Glomerular visceral epithelial cell (primary cell): ENCODE data around the gene PRLR.
"Not testable (repeated sequence)": the region's sequence is repeated elsewhere in the genome, so short reads cannot be mapped to it uniquely, and the experiment has no call there.

Experiments
- DNase-seq: peaks from one replicate; pipeline ENCODE4 v3.0.0-alpha.2; 2016; ENCODE audit errors: extremely low spot score

The PRLR gene

DNA sequence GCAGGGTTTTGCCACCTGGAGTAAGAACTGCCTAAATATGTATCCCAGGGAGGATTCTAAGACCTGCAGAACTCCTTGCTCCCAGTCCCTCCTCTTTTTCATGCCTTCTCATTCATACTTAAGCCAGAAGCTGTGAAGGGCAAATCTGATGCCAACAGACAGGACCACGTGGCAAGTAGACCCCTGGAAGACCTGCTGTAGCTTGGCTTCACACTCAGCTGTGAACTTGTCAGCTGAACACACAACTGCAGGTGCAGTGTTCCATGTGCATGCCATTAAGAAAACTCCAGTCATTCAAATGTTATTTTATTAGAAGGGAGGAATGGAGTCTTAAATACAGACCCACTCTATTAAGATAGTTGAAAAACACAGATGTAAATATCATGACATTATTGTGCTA lies 103.3 kb downstream of the PRLR start:
- no peak for DNase-seq

GRCh38 chr5:35125746-35126145 lies 104.5 kb downstream of the PRLR start:
- DNase-seq = no peak

- no peak for DNase-seq
Measured at GRCh38 chr5:35124932-35125331, 105.4 kb downstream of the PRLR start.

GRCh38 chr5:35122819-35123218 lies 107.5 kb downstream of the PRLR start:
- no peak for DNase-seq

DNA sequence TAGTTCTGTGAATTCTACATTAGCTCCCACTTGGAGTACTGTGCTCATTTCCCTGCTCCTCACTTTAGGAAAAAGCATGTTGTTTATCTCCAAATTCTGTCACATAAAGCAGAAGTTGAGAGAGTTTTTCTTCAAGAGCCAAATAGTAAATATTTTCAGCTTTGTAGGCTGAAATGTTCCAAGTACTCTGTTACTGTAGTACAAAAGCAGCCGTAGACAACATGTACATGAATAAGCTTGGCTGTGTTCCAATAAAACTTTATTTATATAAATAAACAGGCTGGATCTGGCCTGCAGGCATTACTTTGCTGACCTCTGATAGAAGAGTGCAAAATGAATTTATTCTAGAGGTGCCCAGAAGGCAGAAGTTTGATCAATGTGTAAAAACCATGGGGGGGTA lies 109.6 kb downstream of the PRLR start:
- no peak for DNase-seq

GRCh38 chr5:35117967-35118366 lies 112.3 kb downstream of the PRLR start:
- peak; percentile 44 for DNase-seq

GRCh38 chr5:35115920-35116319 lies 114.4 kb downstream of the PRLR start:
- DNase-seq = no peak

GRCh38 chr5:35114698-35115097 lies 115.6 kb downstream of the PRLR start:
- no peak for DNase-seq

DNA sequence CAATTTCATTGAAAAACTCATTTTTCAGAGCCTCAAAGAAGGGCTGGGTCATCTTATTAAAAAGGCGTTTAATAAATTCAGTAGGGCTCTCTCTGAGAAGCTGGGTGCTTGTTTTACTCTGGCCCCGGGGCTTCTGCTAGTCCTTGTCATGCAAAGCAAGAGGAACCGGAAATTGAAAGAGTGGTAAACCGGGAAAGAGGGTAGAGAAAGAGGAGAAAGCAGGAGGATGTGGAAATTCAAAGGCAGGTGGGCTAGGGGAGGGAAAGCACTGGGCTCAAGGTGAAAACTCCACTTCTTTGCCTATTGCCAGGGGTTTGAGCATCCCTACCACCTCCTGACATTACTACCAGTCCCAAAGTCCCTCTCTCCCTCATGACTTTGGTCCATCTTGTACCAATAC lies 118.0 kb downstream of the PRLR start:
- no peak for DNase-seq

DNA sequence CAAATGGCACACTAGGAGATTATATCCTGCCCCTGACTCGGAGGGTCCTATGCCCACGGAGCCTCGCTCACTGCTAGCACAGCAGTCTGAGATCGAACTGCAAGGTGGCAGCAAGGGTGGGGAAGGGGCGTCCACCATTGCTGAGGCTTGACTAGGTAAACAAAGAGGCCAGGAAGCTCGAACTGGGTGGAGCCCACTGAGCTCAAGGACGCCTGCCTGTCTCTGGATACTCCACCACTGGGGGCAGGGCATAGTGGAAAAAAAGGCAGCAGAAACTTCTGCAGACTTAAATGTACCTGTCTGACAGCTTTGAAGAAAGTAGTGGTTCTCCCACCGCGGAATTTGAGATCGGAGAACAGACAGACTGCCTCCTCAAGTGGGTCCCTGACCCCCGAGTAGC lies 125.7 kb downstream of the PRLR start:
- not testable (repeated sequence) for DNase-seq

GRCh38 chr5:35103637-35104299 lies 126.5 kb downstream of the PRLR start:
- no peak for DNase-seq

DNA sequence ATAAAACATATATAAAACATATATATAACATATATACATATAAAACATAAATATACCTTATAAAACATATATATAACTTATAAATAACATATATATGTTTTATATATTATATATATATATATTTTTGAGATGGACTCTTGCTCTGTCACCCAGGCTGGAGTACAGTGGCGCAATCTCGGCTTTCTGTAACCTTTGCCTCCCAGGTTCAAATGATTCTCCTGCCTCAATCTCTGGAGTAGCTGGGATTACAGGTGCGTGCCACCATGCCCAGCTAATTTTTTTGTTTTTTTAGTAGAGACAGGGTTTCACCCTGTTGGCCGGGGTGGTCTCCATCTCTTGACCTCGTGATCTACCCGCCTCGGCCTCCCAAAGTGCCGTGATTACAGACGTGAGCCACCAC lies 128.6 kb downstream of the PRLR start:
- DNase-seq = not testable (repeated sequence)

GRCh38 chr5:35101016-35101415 lies 129.3 kb downstream of the PRLR start:
- DNase-seq = no peak

DNA sequence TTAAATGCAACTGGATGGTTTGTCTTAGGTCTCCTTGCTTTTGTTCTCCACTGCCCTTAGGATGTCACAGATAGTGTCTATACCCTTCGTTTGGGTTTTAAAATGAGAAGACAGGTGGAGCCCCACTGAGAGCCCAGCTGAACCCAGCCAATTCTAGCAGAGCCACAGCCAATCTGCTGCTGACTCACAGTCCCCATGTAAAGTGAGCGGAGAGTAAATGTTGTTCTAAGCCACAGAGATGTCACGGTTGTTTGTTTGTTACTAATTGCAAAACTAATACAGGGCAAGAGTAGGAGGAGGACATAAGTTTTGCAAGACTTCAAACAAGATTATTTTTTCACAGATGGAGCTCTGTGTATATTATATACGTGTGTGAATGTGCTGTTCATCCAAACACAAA lies 132.1 kb downstream of the PRLR start:
- DNase-seq = no peak

DNA sequence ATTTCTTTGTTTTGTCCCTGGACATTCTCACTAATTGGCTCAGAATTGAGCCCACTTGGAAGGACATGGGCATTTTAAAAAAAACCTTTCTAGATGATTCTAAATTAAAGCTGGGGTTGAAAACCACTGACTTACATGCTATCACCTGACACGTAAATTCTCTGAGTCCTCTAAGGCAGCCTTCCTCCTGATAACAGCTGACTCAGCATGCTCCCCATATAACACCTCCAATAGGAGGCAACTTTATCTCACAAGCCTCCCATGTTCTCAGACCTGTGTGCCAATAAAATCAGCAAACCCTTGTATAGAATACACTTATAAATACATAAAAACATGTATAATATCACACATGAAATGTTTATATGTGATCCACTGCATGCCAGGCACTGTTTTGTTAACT lies 133.4 kb downstream of the PRLR start:
- no peak for DNase-seq

- no peak for DNase-seq
Measured at GRCh38 chr5:35096216-35096615, 134.1 kb downstream of the PRLR start.

DNA sequence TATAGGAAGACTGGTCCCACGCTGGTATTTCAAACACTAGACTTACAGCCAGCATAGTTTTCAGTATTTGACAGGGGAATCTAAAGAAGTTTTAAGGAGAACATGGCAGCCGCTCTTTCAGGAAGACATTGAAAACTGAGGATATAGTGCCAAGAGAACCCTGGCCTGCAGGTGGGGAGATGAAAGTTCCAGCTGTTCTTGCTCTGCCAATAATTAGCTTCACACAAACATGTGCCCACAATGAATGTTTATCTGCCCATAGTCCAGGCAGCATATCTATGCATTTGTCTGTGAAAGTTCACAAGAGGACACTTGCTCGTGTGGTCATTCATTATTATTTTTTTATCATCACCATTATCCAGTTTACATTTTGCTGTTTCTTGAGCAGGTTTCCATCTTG lies 134.9 kb downstream of the PRLR start:
- DNase-seq = no peak

DNA sequence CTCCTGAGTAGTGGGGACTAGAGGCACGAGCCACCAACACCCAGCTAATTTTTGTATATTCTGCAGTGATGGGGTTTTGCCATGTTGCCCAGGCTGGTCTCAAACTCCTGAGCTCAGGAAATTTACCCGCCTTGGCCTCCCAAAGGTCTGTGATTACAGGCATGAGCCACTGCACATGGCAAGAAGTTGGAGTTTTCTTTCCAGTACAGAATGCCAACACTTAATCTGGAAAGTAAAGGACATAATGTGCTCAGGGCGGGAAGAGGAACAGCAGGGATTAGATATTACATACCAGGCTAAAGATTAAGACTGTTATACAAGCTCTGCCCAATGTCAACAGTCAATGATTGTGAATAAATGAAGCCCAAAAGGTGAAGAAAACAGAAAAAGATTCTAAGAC lies 135.3 kb downstream of the PRLR start:
- no peak for DNase-seq

GRCh38 chr5:35092703-35093102 lies 137.6 kb downstream of the PRLR start:
- DNase-seq = no peak

- no peak for DNase-seq
Measured at GRCh38 chr5:35091704-35092103, 138.6 kb downstream of the PRLR start.

- peak; percentile 64 for DNase-seq
Measured at GRCh38 chr5:35089334-35090314, 140.7 kb downstream of the PRLR start.

DNA sequence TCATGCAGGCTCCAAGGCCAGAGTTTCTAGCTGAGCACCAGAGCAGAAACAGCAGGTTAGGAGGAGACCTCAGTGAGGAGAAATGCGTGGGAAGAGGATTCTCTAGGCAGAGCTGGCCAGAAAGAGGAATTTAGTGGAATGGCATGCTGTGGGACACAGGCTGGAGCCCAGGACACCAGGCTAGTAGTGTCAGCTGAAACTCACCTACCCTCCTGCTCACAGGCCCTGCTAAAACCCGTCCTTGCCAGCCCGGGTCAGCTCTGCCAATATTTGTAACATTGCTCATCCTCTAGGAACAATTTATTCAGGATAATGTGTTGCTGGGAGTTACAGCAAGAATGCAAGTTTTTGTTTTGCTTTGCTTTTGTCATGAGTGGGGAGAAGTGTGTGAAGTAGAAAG lies 142.3 kb downstream of the PRLR start:
- DNase-seq = no peak

- no peak for DNase-seq
Measured at GRCh38 chr5:35083150-35083549, 147.1 kb downstream of the PRLR start.
